ENCODE data around the gene ACADVL. TPM values are rescaled to one million over a fixed set of nuclear protein-coding genes. Genes with fewer than 3 reads are reported as not detected.

The ACADVL gene
- total RNA-seq, 1 experiment from 2014 or later, result 305 TPM

- Histone ChIP-seq H3K27me3 (ENCODE audit: control insufficient read depth, insufficient read depth, low read length) (no peaks in the 10 kb centered on the region), H3K4me1 (ENCODE audit: control insufficient read depth, insufficient read depth, low read length) (no peaks in the 10 kb centered on the region), H3K9me3 (ENCODE audit: control insufficient read depth, insufficient read depth, low read depth, low read length) (no peaks in the 10 kb centered on the region), H3K27ac (ENCODE audit: low read length) (no peak overlapping the region), H3K36me3 (ENCODE audit: control insufficient read depth, insufficient read depth, low read length) (no peaks in the 10 kb centered on the region), H3K4me3 (ENCODE audit: low read depth in 2 of 2, low read length in 2 of 2) (no peak overlapping the region)
- no TSS peak for BruUV-seq (replicated peaks)
- TF ChIP-seq, protein P1, sequence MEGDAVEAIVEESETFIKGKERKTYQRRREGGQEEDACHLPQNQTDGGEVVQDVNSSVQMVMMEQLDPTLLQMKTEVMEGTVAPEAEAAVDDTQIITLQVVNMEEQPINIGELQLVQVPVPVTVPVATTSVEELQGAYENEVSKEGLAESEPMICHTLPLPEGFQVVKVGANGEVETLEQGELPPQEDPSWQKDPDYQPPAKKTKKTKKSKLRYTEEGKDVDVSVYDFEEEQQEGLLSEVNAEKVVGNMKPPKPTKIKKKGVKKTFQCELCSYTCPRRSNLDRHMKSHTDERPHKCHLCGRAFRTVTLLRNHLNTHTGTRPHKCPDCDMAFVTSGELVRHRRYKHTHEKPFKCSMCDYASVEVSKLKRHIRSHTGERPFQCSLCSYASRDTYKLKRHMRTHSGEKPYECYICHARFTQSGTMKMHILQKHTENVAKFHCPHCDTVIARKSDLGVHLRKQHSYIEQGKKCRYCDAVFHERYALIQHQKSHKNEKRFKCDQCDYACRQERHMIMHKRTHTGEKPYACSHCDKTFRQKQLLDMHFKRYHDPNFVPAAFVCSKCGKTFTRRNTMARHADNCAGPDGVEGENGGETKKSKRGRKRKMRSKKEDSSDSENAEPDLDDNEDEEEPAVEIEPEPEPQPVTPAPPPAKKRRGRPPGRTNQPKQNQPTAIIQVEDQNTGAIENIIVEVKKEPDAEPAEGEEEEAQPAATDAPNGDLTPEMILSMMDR (IDR thresholded peaks at IDR 0.05), result no peak
- TF ChIP-seq TCF7L2 (IDR thresholded peaks at IDR 0.05; ENCODE audit: low read depth, low read length), result no peak
- TF ChIP-seq REST (IDR thresholded peaks at IDR 0.05; ENCODE audit: insufficient read depth in 1 of 2, low read depth in 2 of 2, low read length in 1 of 2), result peak; percentile 70; a peak in 3 of 4 replicates
- ATAC-seq, result peak; percentile 86
- DNase-seq (ENCODE audit: low read depth, low spot score), result no peak
- POLR2A ChIA-PET, result no interaction called here
- in situ Hi-C loops (cut with HindIII; ENCODE audit: low pct_unique_long_range_greater_than_20kb, low sequenced_read_pairs), result no loop called here
- CTCF ChIA-PET, result no interaction called here
- intact Hi-C loops (cut with micrococcal nuclease; ENCODE audit: unreplicated experiment), result no loop called here
These were observed 28.0 kb upstream of the ACADVL start for GRCh38 chr17:7191571-7192270.

DNA sequence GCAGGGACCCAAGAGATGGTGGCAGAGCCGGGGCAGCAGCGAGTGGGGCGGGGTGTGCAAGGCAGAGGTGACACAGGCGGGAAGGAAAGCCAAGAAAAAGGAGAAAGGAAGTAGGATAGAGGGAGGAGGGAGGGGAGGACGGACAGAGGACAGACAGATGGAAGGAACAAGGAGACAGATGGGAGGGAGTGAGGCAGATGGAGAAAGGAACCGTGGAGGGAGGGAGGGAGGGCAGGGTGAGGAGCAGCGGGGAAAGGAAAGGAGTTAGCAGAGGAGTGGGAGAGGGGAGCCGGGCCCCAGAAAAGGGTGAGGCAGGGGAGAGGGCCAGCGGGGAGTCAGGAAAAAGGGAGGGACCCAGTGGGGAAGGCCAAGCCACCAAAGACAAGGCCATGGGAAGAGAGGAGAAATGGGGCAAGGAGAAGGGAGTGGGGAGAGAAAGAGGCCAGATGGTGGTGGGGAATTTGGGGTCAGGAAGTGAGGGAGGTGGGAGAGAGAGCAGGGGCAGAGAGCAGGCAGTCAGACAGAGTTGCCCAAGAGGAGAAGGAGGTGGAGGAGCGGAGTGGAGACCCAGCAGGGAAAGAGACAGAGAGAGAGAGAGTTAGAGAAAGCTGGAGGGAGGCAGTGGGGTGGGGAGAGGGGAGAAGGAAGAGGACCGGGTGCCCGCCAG lies 27.3 kb upstream of the ACADVL start:
- H3K36me3 ChIP-seq (ENCODE audit: control insufficient read depth, insufficient read depth, low read length), result no peaks in the 10 kb centered on the region
- H3K27me3 ChIP-seq (ENCODE audit: control insufficient read depth, insufficient read depth, low read length), result no peaks in the 10 kb centered on the region
- in situ Hi-C loops (cut with HindIII; ENCODE audit: low pct_unique_long_range_greater_than_20kb, low sequenced_read_pairs), result no loop called here
- H3K4me1 ChIP-seq (ENCODE audit: control insufficient read depth, insufficient read depth, low read length), result no peaks in the 10 kb centered on the region
- DNase-seq (ENCODE audit: low read depth, low spot score) (no peak), ATAC-seq (no peak)
- POLR2A ChIA-PET, result no interaction called here
- CTCF ChIA-PET, result no interaction called here
- intact Hi-C loops (cut with micrococcal nuclease; ENCODE audit: unreplicated experiment), result no loop called here
- H3K9me3 ChIP-seq (ENCODE audit: control insufficient read depth, insufficient read depth, low read depth, low read length), result no peaks in the 10 kb centered on the region
- no peak overlapping the region for H3K4me3 ChIP-seq (ENCODE audit: low read depth in 2 of 2, low read length in 2 of 2)
- no TSS peak for BruUV-seq (replicated peaks)
- H3K27ac ChIP-seq (ENCODE audit: low read length), result no peak overlapping the region
- TF ChIP-seq REST (IDR thresholded peaks at IDR 0.05; ENCODE audit: insufficient read depth in 1 of 2, low read depth in 2 of 2, low read length in 1 of 2), result no peak
- TF ChIP-seq, protein P1 (IDR thresholded peaks at IDR 0.05), result no peak
- no peak for TF ChIP-seq TCF7L2 (IDR thresholded peaks at IDR 0.05; ENCODE audit: low read depth, low read length)
- no peak for TF ChIP-seq SIN3A (IDR thresholded peaks at IDR 0.05; ENCODE audit: borderline replicate concordance, insufficient read depth, low read depth, low read length)
- no peak for TF ChIP-seq POLR2AphosphoS5 (IDR thresholded peaks at IDR 0.05; ENCODE audit: low read depth, low read length)
